D341Med (cell line): ENCODE measurements around the gene NKX2-1.
"Not testable (repeated sequence)": the region's sequence is repeated elsewhere in the genome, so short reads cannot be mapped to it uniquely, and the experiment has no call there.

Source experiments
- DNase-seq: peaks from one replicate; pipeline ENCODE4 v3.0.0; 2012; ENCODE audit warnings: low spot score

NKX2-1 gene

GRCh38 chr14:36519431-36520321 lies at the start of gene NKX2-1:
Gene NKX2-1 (minus strand): TSS chr14:36520232. CDS start chr14:36520129, 103 bp downstream.
- peak; percentile 55 for DNase-seq

GRCh38 chr14:36556811-36557433 lies 36.9 kb upstream of the NKX2-1 start:
- DNase-seq = peak; percentile 70

- DNase-seq = no peak
Measured at GRCh38 chr14:36555998-36556743, 36.1 kb upstream of the NKX2-1 start.

- peak; percentile 62 for DNase-seq
Measured at GRCh38 chr14:36553656-36554260, 33.7 kb upstream of the NKX2-1 start.

GRCh38 chr14:36550899-36551298 lies 30.9 kb upstream of the NKX2-1 start:
- DNase-seq = no peak

- not testable (repeated sequence) for DNase-seq
Measured at GRCh38 chr14:36544280-36544679, 24.2 kb upstream of the NKX2-1 start.

- no peak for DNase-seq
Measured at GRCh38 chr14:36538051-36538450, 18.0 kb upstream of the NKX2-1 start.

GRCh38 chr14:36529062-36529461 lies 9.0 kb upstream of the NKX2-1 start:
- DNase-seq = no peak

GRCh38 chr14:36525746-36526099 lies 5.7 kb upstream of the NKX2-1 start:
- no peak for DNase-seq

GRCh38 chr14:36524874-36525745 lies 5.1 kb upstream of the NKX2-1 start:
- DNase-seq = peak; percentile 70

- DNase-seq = peak; percentile 34
Measured at GRCh38 chr14:36524220-36524837, 4.3 kb upstream of the NKX2-1 start.

- no peak for DNase-seq
Measured at GRCh38 chr14:36522972-36523715, 3.1 kb upstream of the NKX2-1 start.

GRCh38 chr14:36522347-36522971 lies 2.4 kb upstream of the NKX2-1 start:
- peak; percentile 31 for DNase-seq

GRCh38 chr14:36521598-36522345 lies 1.7 kb upstream of the NKX2-1 start:
- no peak for DNase-seq

GRCh38 chr14:36520601-36521525 lies 831 bp upstream of the NKX2-1 start:
- peak; percentile 71 for DNase-seq

- DNase-seq = peak; percentile 57
Measured at GRCh38 chr14:36518586-36519430, 1.2 kb downstream of the NKX2-1 start.
